Mononuclear cell (primary cell): ENCODE data around the gene TIMP2. TPM values are rescaled to one million over a fixed set of nuclear protein-coding genes. Genes with fewer than 3 reads are reported as not detected.

Source experiments
- H3K27me3 ChIP-seq: 2 replicates; pipeline ENCODE4 v1.6.0; 2011; ENCODE audit warnings: low read length, control low read depth; ENCODE audit not compliant: insufficient read depth
- H3K4me1 ChIP-seq: 2 replicates; pipeline ENCODE4 v1.5.1; 2011; ENCODE audit warnings: mild to moderate bottlenecking, low read length, control low read depth; ENCODE audit not compliant: insufficient read depth
- H3K4me3 ChIP-seq: 2 replicates; pipeline ENCODE4 v1.5.1; 2011; ENCODE audit warnings: mild to moderate bottlenecking, low read length, moderate library complexity
- H3K9me3 ChIP-seq: 2 replicates; pipeline ENCODE4 v1.5.1; 2011; ENCODE audit warnings: low read depth, mild to moderate bottlenecking, control low read depth, low read length
- total RNA-seq: library from RNA; depleted of rRNA; stranded (reverse); fragments of >200 nt; gene quantifications from one replicate; pipeline ENCODE4 v1.2.3, GENCODE V29; 2012

TIMP2 gene
- total RNA-seq, 1 donor, result 19.9 TPM

DNA sequence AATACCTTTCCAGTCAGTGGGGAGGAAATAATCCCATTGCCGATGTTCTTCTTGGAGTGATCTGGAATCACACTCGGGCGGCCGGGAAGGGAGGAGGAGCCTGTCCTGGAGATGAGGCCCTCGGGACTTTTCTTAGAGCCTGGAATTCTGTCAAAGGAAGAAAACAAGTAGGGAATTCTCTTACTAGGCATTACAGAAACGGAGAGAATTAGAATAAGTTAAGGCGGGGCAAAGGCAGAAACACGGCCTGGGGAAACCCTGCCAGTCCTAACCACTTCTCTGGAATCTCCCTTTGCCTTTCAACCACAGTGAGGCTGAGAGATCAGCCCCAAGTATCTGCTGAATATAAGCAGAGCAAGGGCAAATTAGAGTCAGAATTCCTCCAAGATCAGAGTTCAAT lies 112.3 kb downstream of the TIMP2 start:
- Histone ChIP-seq H3K27me3 (no peaks in the 10 kb centered on the region), H3K9me3 (no peaks in the 10 kb centered on the region), H3K4me3 (no peak overlapping the region), H3K4me1 (peaks cover 14% of the 10 kb centered on the region)

DNA sequence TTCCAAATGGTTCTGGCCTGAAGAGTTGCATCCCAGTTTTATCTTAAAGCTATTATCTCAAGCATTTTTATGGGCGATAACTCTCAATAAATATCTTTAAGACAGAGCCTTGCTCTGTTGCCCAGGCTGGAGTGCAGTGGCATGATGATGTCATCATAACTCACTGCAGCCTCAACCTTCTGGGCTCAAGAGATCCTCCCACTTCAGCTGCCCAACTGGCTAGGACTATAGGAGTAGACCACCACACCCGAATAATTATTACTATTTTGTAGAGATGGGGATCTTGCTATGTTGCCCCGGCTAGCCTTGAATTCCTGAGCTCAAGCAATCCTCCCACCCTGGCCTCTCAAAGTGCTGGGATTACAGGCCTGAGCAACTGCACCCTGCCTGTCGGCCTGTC lies 117.0 kb downstream of the TIMP2 start:
- Histone ChIP-seq H3K4me3 (no peak overlapping the region), H3K4me1 (peaks cover 36% of the 10 kb centered on the region), H3K9me3 (no peaks in the 10 kb centered on the region), H3K27me3 (no peaks in the 10 kb centered on the region)

GRCh38 chr17:78806451-78806850 lies 118.7 kb downstream of the TIMP2 start:
- no peaks in the 10 kb centered on the region for H3K27me3 ChIP-seq
- H3K4me1 ChIP-seq, result peaks cover 43% of the 10 kb centered on the region
- no peaks in the 10 kb centered on the region for H3K9me3 ChIP-seq
- no peak overlapping the region for H3K4me3 ChIP-seq

- Histone ChIP-seq H3K27me3 (no peaks in the 10 kb centered on the region), H3K4me3 (no peak overlapping the region), H3K4me1 (peaks cover 43% of the 10 kb centered on the region), H3K9me3 (no peaks in the 10 kb centered on the region)
Measured at GRCh38 chr17:78805301-78805700, 119.9 kb downstream of the TIMP2 start.

GRCh38 chr17:78804777-78805176 lies 120.4 kb downstream of the TIMP2 start:
- Histone ChIP-seq H3K9me3 (no peaks in the 10 kb centered on the region), H3K27me3 (no peaks in the 10 kb centered on the region), H3K4me1 (peaks cover 43% of the 10 kb centered on the region), H3K4me3 (no peak overlapping the region)

DNA sequence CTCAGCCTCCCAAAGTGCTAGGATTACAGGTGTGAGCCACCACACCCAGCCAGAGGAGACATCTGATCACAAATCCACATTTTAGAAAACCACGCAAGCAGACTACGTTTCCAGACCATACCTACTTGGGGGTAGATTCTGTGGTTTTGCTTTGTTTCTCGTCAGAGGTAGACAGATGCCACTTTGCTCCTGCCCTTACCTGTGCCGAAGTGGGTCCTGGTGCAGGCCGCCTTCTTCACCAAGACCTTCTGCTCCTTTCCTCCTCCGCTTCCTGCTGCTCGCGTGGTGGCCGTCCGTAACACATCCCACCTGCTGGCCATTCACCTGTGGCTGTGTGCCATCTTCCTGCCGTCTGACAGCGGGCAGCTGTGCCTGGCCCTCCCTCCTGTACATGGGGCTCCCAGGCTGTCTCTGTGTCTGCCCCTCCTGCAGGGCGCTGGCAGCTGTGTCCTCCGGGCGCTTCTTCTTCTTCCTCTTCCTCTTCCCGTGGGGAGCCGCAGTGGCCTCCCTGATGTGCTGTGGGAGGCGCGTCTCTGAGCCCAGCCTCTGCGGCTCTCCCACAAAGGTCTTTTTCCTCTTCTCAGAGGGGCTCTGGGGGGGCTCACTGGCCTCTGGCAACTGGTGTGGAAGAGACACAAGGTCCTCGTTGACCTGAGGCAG lies 121.9 kb downstream of the TIMP2 start:
- H3K4me1 ChIP-seq, result peaks cover 54% of the 10 kb centered on the region
- H3K27me3 ChIP-seq, result no peaks in the 10 kb centered on the region
- no peaks in the 10 kb centered on the region for H3K9me3 ChIP-seq
- no peak overlapping the region for H3K4me3 ChIP-seq

Other genes with a start within 250 kb of the TIMP2 start
- 273 TPM for gene CYTH1, start 143.1 kb downstream of the TIMP2 start, total RNA-seq
- gene USP36, start 84.6 kb downstream of the TIMP2 start, total RNA-seq, result 170 TPM
- 5.9 TPM for gene CEP295NL, start 22.2 kb downstream of the TIMP2 start, total RNA-seq
- 20.5 TPM for gene LGALS3BP, start 54.5 kb upstream of the TIMP2 start, total RNA-seq
- 28.1 TPM for gene CANT1, start 84.4 kb upstream of the TIMP2 start, total RNA-seq
- 0.10 TPM for gene C1QTNF1, start 98.8 kb upstream of the TIMP2 start, total RNA-seq
- 25.2 TPM for gene ENGASE, start 149.4 kb upstream of the TIMP2 start, total RNA-seq